Liver (tissue), 9 donors: ENCODE measurements around the gene NMUR1. TPM values are rescaled to one million over a fixed set of nuclear protein-coding genes. Genes with fewer than 3 reads are reported as not detected.

Experiments used
- DNase-seq: peaks from one replicate; pipeline ENCODE4 v3.0.0-alpha.2; 2017; ENCODE audit warnings: low spot score
- H3K27ac ChIP-seq, 2 donors: one replicate each; pipeline ENCODE4 v1.7.0; 2013; ENCODE audit warnings: inconsistent platforms in 2 of 2, low read length in 2 of 2, control low read depth in 1 of 2, low read depth in 1 of 2, mild to moderate bottlenecking in 1 of 2
- H3K27me3 ChIP-seq, 4 donors: one replicate each; pipeline versions ENCODE4 v1.6.1 to v1.7.0; 2013; ENCODE audit warnings: low read length in 3 of 4, inconsistent platforms in 1 of 4, mild to moderate bottlenecking in 1 of 4, moderate library complexity in 1 of 4; ENCODE audit not compliant: control insufficient read depth in 4 of 4, insufficient read depth in 4 of 4
- H3K36me3 ChIP-seq, 4 donors: one replicate each; pipeline versions ENCODE4 v1.6.1 to v1.7.0; 2013; ENCODE audit warnings: low read length in 3 of 4, mild to moderate bottlenecking in 3 of 4, low read depth in 1 of 4, moderate library complexity in 1 of 4; ENCODE audit not compliant: control insufficient read depth in 4 of 4, insufficient read depth in 3 of 4
- H3K4me1 ChIP-seq, 4 donors: one replicate each; pipeline versions ENCODE4 v1.6.1 to v1.7.0; 2013; ENCODE audit warnings: low read length in 3 of 4, mild to moderate bottlenecking in 3 of 4, moderate library complexity in 1 of 4; ENCODE audit not compliant: control insufficient read depth in 4 of 4, insufficient read depth in 4 of 4
- H3K4me3 ChIP-seq, 3 donors: one replicate each; pipeline versions ENCODE4 v1.6.1 to v1.7.0; 2013; ENCODE audit warnings: low read length in 3 of 3, control low read depth in 1 of 3, low read depth in 1 of 3, mild to moderate bottlenecking in 1 of 3
- H3K9ac ChIP-seq, 2 donors: one replicate each; pipeline ENCODE4 v1.7.0; 2013; ENCODE audit warnings: low read length in 2 of 2, mild to moderate bottlenecking in 2 of 2, moderate library complexity in 2 of 2, control low read depth in 1 of 2, low read depth in 1 of 2
- H3K9me3 ChIP-seq, 4 donors: one replicate each; pipeline versions ENCODE4 v1.6.1 to v1.7.0; 2013; ENCODE audit warnings: low read length in 3 of 4; ENCODE audit not compliant: control insufficient read depth in 4 of 4
- CTCF ChIP-seq: fragments of 150-350 bp; IDR thresholded peaks from 2 replicates; pipeline ENCODE4 v1.5.1; 2017; ENCODE audit warnings: improper control_type of control experiment, low read depth, low read length; ENCODE audit not compliant: missing input control
- EGR1 ChIP-seq, 2 donors: IDR thresholded peaks; 2 replicates each; pipeline ENCODE4 v1.6.1; 2016 to 2018; ENCODE audit warnings: antibody characterized with exemption in 2 of 2, low read depth in 2 of 2
- FOXA1 ChIP-seq: IDR thresholded peaks from 2 replicates; pipeline ENCODE4 v1.6.1; 2016; ENCODE audit warnings: antibody characterized with exemption
- HNF4A ChIP-seq, 2 donors: conservative IDR thresholded peaks; 2 replicates each; pipeline ENCODE4 v1.6.1; 2016; ENCODE audit warnings: antibody characterized with exemption in 2 of 2, mild to moderate bottlenecking in 2 of 2
- JUND ChIP-seq, 2 donors: IDR thresholded peaks; 2 replicates each; pipeline ENCODE4 v1.6.1; 2016; ENCODE audit warnings: antibody characterized with exemption in 2 of 2
- NR2F2 ChIP-seq: IDR thresholded peaks from 2 replicates; pipeline ENCODE4 v1.6.1; 2016; ENCODE audit warnings: antibody characterized with exemption
- RAD21 ChIP-seq, 2 donors: IDR thresholded peaks; 2 replicates each; pipeline ENCODE4 v1.6.1; 2016; ENCODE audit warnings: antibody characterized with exemption in 2 of 2, mild to moderate bottlenecking in 2 of 2
- REST ChIP-seq: IDR thresholded peaks from 2 replicates; pipeline ENCODE4 v1.6.1; 2016; ENCODE audit warnings: antibody characterized with exemption, mild to moderate bottlenecking
- RXRA ChIP-seq, 2 donors: IDR thresholded peaks; 2 replicates each; pipeline ENCODE4 v1.6.1; 2017 to 2018; ENCODE audit warnings: antibody characterized with exemption in 2 of 2, mild to moderate bottlenecking in 1 of 2
- SP1 ChIP-seq: IDR thresholded peaks from 2 replicates; pipeline ENCODE4 v1.6.1; 2018; ENCODE audit warnings: antibody characterized with exemption, mild to moderate bottlenecking
- TAF1 ChIP-seq: conservative IDR thresholded peaks from 2 replicates; pipeline ENCODE4 v1.6.1; 2016; ENCODE audit warnings: antibody characterized with exemption, mild to moderate bottlenecking
- YY1 ChIP-seq: IDR thresholded peaks from 2 replicates; pipeline ENCODE4 v1.6.1; 2016; ENCODE audit warnings: antibody characterized with exemption, mild to moderate bottlenecking
- ZBTB33 ChIP-seq: IDR thresholded peaks from 2 replicates; pipeline ENCODE4 v1.6.1; 2016; ENCODE audit warnings: antibody characterized with exemption
- WGBS: extraction: QIAGEN DNeasy Blood & Tissue Kit; methylation state at CpG from one replicate; pipeline ENCODE4 v1.1.7; 2013; 5-methylcytosine and 5-hydroxymethylcytosine counted together
- polyA plus RNA-seq, 2 donors: library from polyadenylated mRNA; stranded (reverse) in 1 of 2; unstranded in 1 of 2; fragments of 200-250 nt in 1 of 2; fragments of >200 nt in 1 of 2; fragmentation: Nextera tagmentation in 1 of 2; extraction: Ambion mirVana in 1 of 2; gene quantifications; one replicate each; pipeline versions ENCODE4 v1.2.1 to v1.2.3, GENCODE V29; 2013 to 2015
- total RNA-seq, 2 donors: library from RNA; depleted of rRNA; stranded (reverse); fragments of >200 nt; gene quantifications; one replicate each; pipeline ENCODE4 v1.2.3, GENCODE V29; 2014
- TF ChIP-seq, protein P1 (sequence below): IDR thresholded peaks from 2 replicates; pipeline ENCODE4 v1.6.1; 2016; ENCODE audit warnings: antibody characterized with exemption
- TF ChIP-seq, protein P2 (sequence below): IDR thresholded peaks from 2 replicates; pipeline ENCODE4 v1.6.1; 2016; ENCODE audit warnings: antibody characterized with exemption
- donor health status: healthy.
- donor health status: healthy.
- donor health status: healthy.
- donor health status: healthy.
- donor health status: healthy.

The NMUR1 gene
- total and polyA plus RNA-seq, 4 donors = 0.23 to 0.84 (median 0.52) TPM

DNA sequence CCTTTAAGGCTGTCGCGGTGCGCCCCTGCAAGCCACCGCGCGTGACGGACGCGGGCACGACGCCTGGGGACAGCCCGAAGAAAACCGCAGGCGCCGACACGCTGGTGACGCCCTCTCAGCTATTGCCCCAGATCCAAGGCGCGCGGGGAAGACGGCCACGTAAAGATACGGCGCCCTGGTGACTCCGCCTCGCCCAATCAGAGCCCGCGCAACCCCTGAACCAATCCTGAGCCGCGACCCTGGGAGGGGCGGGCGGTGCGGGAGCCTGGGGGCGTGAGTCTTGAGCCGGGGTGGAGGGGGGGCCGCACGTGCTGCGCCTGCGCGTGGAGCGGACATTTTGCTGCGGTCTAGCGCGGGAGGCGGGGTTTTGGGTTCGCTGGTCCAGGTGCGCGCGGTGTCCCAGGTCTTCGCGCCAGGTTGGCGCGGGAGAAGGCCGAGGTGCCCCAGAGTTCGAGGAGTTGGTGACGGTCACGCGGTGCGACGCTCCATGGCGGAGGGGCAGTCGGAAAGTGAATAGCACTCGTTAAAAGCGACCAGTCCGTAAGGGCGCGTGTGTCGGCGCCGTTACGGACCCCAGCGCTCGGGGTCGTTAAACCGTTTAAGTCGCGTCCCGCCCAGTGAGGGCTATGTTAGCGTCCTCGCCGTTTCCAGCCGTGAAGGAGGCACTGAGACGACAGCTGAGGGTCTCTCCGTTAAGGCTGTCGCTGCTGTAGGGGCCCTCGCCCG, 15.9 kb downstream of the NMUR1 start:
- Histone ChIP-seq H3K36me3 (no peaks in the 10 kb centered on the region), H3K4me1 (peaks cover 0 to 15% (median 3%) of the 10 kb centered on the region in 4 donors), H3K4me3 (peak overlapping the region; percentile 62 to 94 (median 68)), H3K9ac (peak overlapping the region; percentile 77 to 83), H3K27ac (peak overlapping the region; percentile 77 to 92), H3K9me3 (no peaks in the 10 kb centered on the region), H3K27me3 (no peaks in the 10 kb centered on the region)
- TF ChIP-seq JUND (IDR thresholded peaks at IDR 0.05) (no peak), REST (peak; percentile 82), RAD21 (IDR thresholded peaks at IDR 0.05) (no peak), TAF1 (no peak), FOXA1 (no peak), ZBTB33 (no peak), CTCF (no peak), YY1 (peak; percentile 97), HNF4A (conservative IDR thresholded peaks at IDR 0.05) (no peak), EGR1 (IDR thresholded peaks at IDR 0.05; ENCODE audit: low read depth in 2 of 2) (no peak), SP1 (peak; percentile 66), NR2F2 (no peak), RXRA (IDR thresholded peaks at IDR 0.05) (peak in 1 of 2 donors; percentile 12)
- TF ChIP-seq, protein P1, sequence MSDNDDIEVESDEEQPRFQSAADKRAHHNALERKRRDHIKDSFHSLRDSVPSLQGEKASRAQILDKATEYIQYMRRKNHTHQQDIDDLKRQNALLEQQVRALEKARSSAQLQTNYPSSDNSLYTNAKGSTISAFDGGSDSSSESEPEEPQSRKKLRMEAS = peak; percentile 47
- TF ChIP-seq, protein P2, sequence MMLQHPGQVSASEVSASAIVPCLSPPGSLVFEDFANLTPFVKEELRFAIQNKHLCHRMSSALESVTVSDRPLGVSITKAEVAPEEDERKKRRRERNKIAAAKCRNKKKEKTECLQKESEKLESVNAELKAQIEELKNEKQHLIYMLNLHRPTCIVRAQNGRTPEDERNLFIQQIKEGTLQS = no peak
- 3% methylated on average over 87 of the region's 87 CpGs for WGBS
- DNase-seq = peak; percentile 97
